HG03097 (cell line): Measurements from ENCODE around the gene USP17L24.
"Not testable (repeated sequence)": the region's sequence is repeated elsewhere in the genome, so short reads cannot be mapped to it uniquely, and the experiment has no call there.

Source experiments
- ATAC-seq: cut with Tn5 transposase; IDR thresholded peaks from one replicate; pipeline ENCODE4 v1.9.1; 2021; ENCODE audit not compliant: unreplicated experiment, low FRiP score

Gene USP17L24

GRCh38 chr4:9324865-9325264, at the start of gene USP17L24:
USP17L24 (plus strand) TSS chr4:9325165; CDS start chr4:9325165, 0 bp downstream.
- not testable (repeated sequence) for ATAC-seq

GRCh38 chr4:9324191-9324590, 774 bp upstream of the USP17L24 start:
- not testable (repeated sequence) for ATAC-seq

DNA sequence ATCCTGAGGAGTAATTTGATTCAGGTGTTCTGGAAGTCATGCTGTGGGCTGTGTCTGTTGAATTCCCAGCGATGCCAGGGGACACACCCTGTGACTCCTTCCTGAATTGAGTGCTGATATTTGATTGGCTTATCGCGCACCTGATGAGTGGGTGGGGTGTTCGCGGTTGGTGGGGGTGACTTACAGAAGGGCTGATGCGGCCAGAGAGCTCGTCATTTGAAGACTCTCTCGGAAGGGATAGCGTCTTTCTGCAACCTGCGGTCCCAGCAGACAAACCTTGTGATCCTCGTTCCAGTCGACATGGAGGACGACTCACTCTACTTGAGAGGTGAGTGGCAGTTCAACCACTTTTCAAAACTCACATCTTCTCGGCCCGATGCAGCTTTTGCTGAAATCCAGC, 4.6 kb downstream of the USP17L24 start, which contains the start of gene USP17L25:
TSS of gene USP17L25 (plus strand) at position 301 of the 400 bp plus-strand sequence. CDS start at position 301, 0 bp downstream.
- ATAC-seq = not testable (repeated sequence)

- ATAC-seq = not testable (repeated sequence)
Observed at GRCh38 chr4:9334358-9334757, 9.4 kb downstream of the USP17L24 start, which contains the start of gene USP17L26. USP17L26 (plus strand) TSS chr4:9334658; CDS start chr4:9334658, 0 bp downstream.

GRCh38 chr4:9339103-9339502, 14.1 kb downstream of the USP17L24 start, which contains the start of gene USP17L5:
USP17L5 (plus strand) TSS chr4:9339403; CDS start chr4:9339403, 0 bp downstream.
- not testable (repeated sequence) for ATAC-seq

DNA sequence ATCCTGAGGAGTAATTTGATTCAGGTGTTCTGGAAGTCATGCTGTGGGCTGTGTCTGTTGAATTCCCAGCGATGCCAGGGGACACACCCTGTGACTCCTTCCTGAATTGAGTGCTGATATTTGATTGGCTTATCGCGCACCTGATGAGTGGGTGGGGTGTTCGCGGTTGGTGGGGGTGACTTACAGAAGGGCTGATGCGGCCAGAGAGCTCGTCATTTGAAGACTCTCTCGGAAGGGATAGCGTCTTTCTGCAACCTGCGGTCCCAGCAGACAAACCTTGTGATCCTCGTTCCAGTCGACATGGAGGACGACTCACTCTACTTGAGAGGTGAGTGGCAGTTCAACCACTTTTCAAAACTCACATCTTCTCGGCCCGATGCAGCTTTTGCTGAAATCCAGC, 18.9 kb downstream of the USP17L24 start, which contains the start of gene USP17L27:
TSS of gene USP17L27 (plus strand) at position 301 of the 400 bp plus-strand sequence. CDS start at position 301, 0 bp downstream.
- not testable (repeated sequence) for ATAC-seq

DNA sequence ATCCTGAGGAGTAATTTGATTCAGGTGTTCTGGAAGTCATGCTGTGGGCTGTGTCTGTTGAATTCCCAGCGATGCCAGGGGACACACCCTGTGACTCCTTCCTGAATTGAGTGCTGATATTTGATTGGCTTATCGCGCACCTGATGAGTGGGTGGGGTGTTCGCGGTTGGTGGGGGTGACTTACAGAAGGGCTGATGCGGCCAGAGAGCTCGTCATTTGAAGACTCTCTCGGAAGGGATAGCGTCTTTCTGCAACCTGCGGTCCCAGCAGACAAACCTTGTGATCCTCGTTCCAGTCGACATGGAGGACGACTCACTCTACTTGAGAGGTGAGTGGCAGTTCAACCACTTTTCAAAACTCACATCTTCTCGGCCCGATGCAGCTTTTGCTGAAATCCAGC, 23.6 kb downstream of the USP17L24 start, which contains the start of gene USP17L28:
TSS of gene USP17L28 (plus strand) at position 301 of the 400 bp plus-strand sequence. CDS start at position 301, 0 bp downstream.
- ATAC-seq = not testable (repeated sequence)

DNA sequence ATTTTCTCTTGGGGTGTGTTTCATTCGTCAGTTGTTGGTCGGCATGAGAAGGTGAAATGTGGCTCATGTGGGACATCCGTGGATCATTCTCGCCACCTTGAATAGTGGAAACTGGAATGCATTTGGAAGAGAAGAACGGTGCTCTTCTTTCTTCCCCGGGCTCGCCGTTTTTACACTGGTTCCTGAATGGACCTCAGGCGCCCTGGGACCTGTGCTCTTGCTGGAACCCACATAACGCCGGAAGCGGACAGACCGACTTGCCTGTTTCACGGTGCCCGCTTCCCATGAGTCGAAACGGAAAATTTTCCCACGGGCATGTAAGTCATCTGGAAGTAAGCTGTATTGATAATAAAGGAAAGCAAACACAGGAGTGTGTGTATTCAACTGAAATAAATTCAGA, 25.9 kb downstream of the USP17L24 start:
- not testable (repeated sequence) for ATAC-seq

- not testable (repeated sequence) for ATAC-seq
Observed at GRCh38 chr4:9353338-9353737, 28.4 kb downstream of the USP17L24 start, which contains the start of gene USP17L29. USP17L29 (plus strand) TSS chr4:9353638; CDS start chr4:9353638, 0 bp downstream.

- ATAC-seq = not testable (repeated sequence)
Observed at GRCh38 chr4:9362829-9363228, 37.9 kb downstream of the USP17L24 start, which contains the start of gene USP17L30. USP17L30 (plus strand) TSS chr4:9363129; CDS start chr4:9363129, 0 bp downstream.
